HepG2 (cell line): ENCODE data around the gene TMEM240. TPM values are rescaled to one million over a fixed set of nuclear protein-coding genes. Genes with fewer than 3 reads are reported as not detected.

Experiments used
- ATAC-seq: fragments of 200-7000 bp; cut with Tn5 transposase; 3 replicates; pipeline ENCODE4 v1.9.1; 2020; ENCODE audit warnings: mild to moderate bottlenecking, moderate library complexity
- BruUV-seq: library from RNA; stranded (reverse); fragments of 400-500 nt; replicated peaks from 2 replicates; lab custom pipeline; 2021; lab: Mats Ljungman, UMichigan
- CTCF ChIA-PET: fragments of 300-600 bp; formaldehyde crosslinking; extraction: SDS; loops from one replicate; lab custom pipeline; 2021; ENCODE audit warnings: low total read pairs, inconsistent platforms, low intra/inter-chr PET ratio; lab: Yijun Ruan, JAX
- POLR2A ChIA-PET: fragments of 350-600 bp; sonication (Branson Sonifier 250); formaldehyde crosslinking; loops from one replicate; lab custom pipeline; 2020; ENCODE audit warnings: antibody characterized with exemption, inconsistent platforms; lab: Yijun Ruan, JAX
- DNase-seq: peaks from one replicate; pipeline ENCODE4 v3.0.0-alpha.2; 2015; ENCODE audit warnings: low spot score
- FAIRE-seq: peaks from 3 replicates; lab custom pipeline; 2011; peaks lifted over from hg19 to GRCh38; lab: Jason Lieb, UNC
- H2AFZ ChIP-seq: one replicate; pipeline ENCODE4 v1.6.1; 2011; ENCODE audit warnings: low read length, inconsistent platforms
- H3K27ac ChIP-seq: fragments of 300-600 bp; 3 replicates; pipeline ENCODE4 v1.8.0; 2011; ENCODE audit warnings: mixed run types, mild to moderate bottlenecking, mixed read lengths, low read length, inconsistent platforms; ENCODE audit not compliant: insufficient read depth; ENCODE audit errors: extremely low read length
- H3K27me3 ChIP-seq, 2 experiments: fragments of 200-600 bp in 1 of 2; 2 replicates in 1 of 2; 3 replicates in 1 of 2; pipeline versions ENCODE4 v1.6.0 to v1.8.0; 2011; ENCODE audit warnings: low read length in 2 of 2, mild to moderate bottlenecking in 2 of 2, moderate library complexity in 2 of 2, inconsistent platforms in 1 of 2; ENCODE audit not compliant: insufficient read depth in 2 of 2, control insufficient read depth in 1 of 2
- H3K36me3 ChIP-seq, 2 experiments: fragments of 200-600 bp in 1 of 2; replicated peaks in 1 of 2; 2 replicates in 1 of 2; 3 replicates in 1 of 2; pipeline versions ENCODE4 v1.5.1 to v1.8.0; 2011; ENCODE audit warnings: low read length in 2 of 2, inconsistent platforms in 1 of 2; ENCODE audit not compliant: insufficient read depth in 2 of 2, control insufficient read depth in 1 of 2
- H3K4me1 ChIP-seq: 2 replicates; pipeline ENCODE4 v1.5.1; 2012; ENCODE audit warnings: low read length, inconsistent platforms; ENCODE audit not compliant: insufficient read depth
- H3K4me2 ChIP-seq: 2 replicates; pipeline ENCODE4 v1.6.0; 2011; ENCODE audit warnings: low read depth, low read length, inconsistent platforms
- H3K4me3 ChIP-seq, 3 experiments: fragments of 200-600 bp in 1 of 3; sonication (generic), shearing (Covaris generic) in 1 of 3; replicated peaks in 1 of 3; 2 replicates each; pipeline ENCODE4 v1.5.1; 2011 to 2016; ENCODE audit warnings: low read length in 3 of 3, inconsistent platforms in 2 of 3, low read depth in 2 of 3, mild to moderate bottlenecking in 2 of 3, control low read depth in 1 of 3, mixed read lengths in 1 of 3; ENCODE audit not compliant: insufficient read depth in 1 of 3
- H3K79me2 ChIP-seq: one replicate; pipeline ENCODE4 v1.6.1; 2011; ENCODE audit warnings: low read length, inconsistent platforms; ENCODE audit not compliant: insufficient read depth
- H3K9ac ChIP-seq: 2 replicates; pipeline ENCODE4 v1.6.0; 2011; ENCODE audit warnings: mild to moderate bottlenecking, low read depth, low read length, inconsistent platforms; ENCODE audit not compliant: insufficient read depth
- H3K9me3 ChIP-seq: 2 replicates; pipeline ENCODE4 v1.5.1; 2012; ENCODE audit warnings: mild to moderate bottlenecking, low read length
- H4K20me1 ChIP-seq: 2 replicates; pipeline ENCODE4 v1.6.0; 2011; ENCODE audit warnings: inconsistent platforms, mild to moderate bottlenecking, low read length, moderate library complexity; ENCODE audit not compliant: insufficient read depth
- FOXK2 ChIP-seq: fragments of 450-650 bp; IDR thresholded peaks from 2 replicates; pipeline ENCODE4 v1.6.1; 2016
- KLF15 ChIP-seq: sonication (generic); formaldehyde crosslinking; IDR thresholded peaks from 2 replicates; pipeline ENCODE4 v1.8.1; 2023; ENCODE audit warnings: borderline replicate concordance, mild to moderate bottlenecking, inconsistent platforms, missing genetic modification reagents, mixed read lengths
- ZBTB20 ChIP-seq: sonication (generic); formaldehyde crosslinking; IDR thresholded peaks from 2 replicates; pipeline ENCODE4 v1.8.1; 2023; ENCODE audit warnings: missing genetic modification reagents, low read depth, mild to moderate bottlenecking, borderline replicate concordance
- ZNF225 ChIP-seq: sonication (generic); formaldehyde crosslinking; IDR thresholded peaks from 2 replicates; pipeline ENCODE4 v1.4.0; 2020; ENCODE audit warnings: mild to moderate bottlenecking, missing genetic modification reagents
- ZNF512 ChIP-seq: sonication (generic); formaldehyde crosslinking; IDR thresholded peaks from 2 replicates; pipeline ENCODE4 v1.4.0; 2020; ENCODE audit warnings: mild to moderate bottlenecking, missing genetic modification reagents
- WGBS: methylation state at CpG from one replicate; pipeline ENCODE4 v1.1.6; 2017; ENCODE audit warnings: low lambda C conversion rate; 5-methylcytosine and 5-hydroxymethylcytosine counted together
- in situ Hi-C: cut with HindIII; loops from 2 replicates; pipeline ENCODE4 v1.10.0; 2017; ENCODE audit warnings: low pct_unique_long_range_greater_than_20kb; ENCODE audit not compliant: extremely low pct_ligation_motif_present
- intact Hi-C: fragments of 100-400 bp; cut with micrococcal nuclease; formaldehyde crosslinking; loops from one replicate; pipeline ENCODE4 v1.10.0; 2022; ENCODE audit not compliant: unreplicated experiment
- polyA plus RNA-seq, 8 experiments: library from polyadenylated mRNA; depleted of rRNA in 3 of 8; stranded (reverse) in 7 of 8; unstranded in 1 of 8; fragments of >200 nt; fragmentation: Illumina TruSeq in 4 of 8; extraction: Trizol in 4 of 8; gene quantifications; 2 replicates each; pipeline versions ENCODE4 v1.2.1 to v1.2.3, GENCODE V29; 2011 to 2016; ENCODE audit warnings: low read depth in 4 of 8, missing spikeins in 1 of 8, mixed read lengths in 1 of 8; ENCODE audit not compliant: insufficient read depth in 1 of 8
- total RNA-seq, 5 experiments: library from RNA; depleted of rRNA; stranded (reverse); fragments of >200 nt; fragmentation: Illumina TruSeq; extraction: Trizol; gene quantifications; 2 replicates each; pipeline ENCODE4 v1.2.3, GENCODE V29; 2016; ENCODE audit warnings: low read depth in 1 of 5

Gene TMEM240
- total and polyA plus RNA-seq, 2 of the 13 experiments (the other 11 are each of a cell fraction or from before 2014, with no cell fraction given) = 0.17 TPM; not detected in 1

GRCh38 chr1:1578371-1578940, 38.0 kb upstream of the TMEM240 start:
- no peak for FAIRE-seq
- WGBS = 89% methylated on average over 10 of the region's 13 CpGs
- Histone ChIP-seq H3K9ac (no peak overlapping the region), H3K9me3 (no peaks in the 10 kb centered on the region), H3K27ac (no peak overlapping the region), H2AFZ (peak overlapping the region; percentile 78), H3K79me2 (peaks cover 9% of the 10 kb centered on the region), H4K20me1 (peaks cover 2% of the 10 kb centered on the region), H3K4me2 (peak overlapping the region; percentile 71), H3K4me3 (peak overlapping the region in 1 of 3 experiments; percentile 16; a peak in 1 of 6 replicates), H3K4me1 (peaks cover 36% of the 10 kb centered on the region), H3K27me3 (peaks cover 3 to 27% of the 10 kb centered on the region in 2 experiments; a peak in 3 of 5 replicates), H3K36me3 (no peaks in the 10 kb centered on the region)
- ChIA-PET CTCF (no interaction called here), POLR2A (interaction anchor here (1.2 to 4.4 kb wide), 5 partner anchors 8 to 73 kb away, joined by 3 to 29 read pairs (median 4); partner anchors contain the start of gene MIB2)
- DNase-seq = no peak
- ATAC-seq = no peak
- in situ Hi-C loops (loop anchor here (5.0 kb wide), 1 partner anchor 39 kb away; the partner anchor contains the start of gene MIB2), intact Hi-C loops (loop anchor here (5.0 kb wide), 1 partner anchor 34 kb away; no protein-coding TSS in a partner anchor)
- BruUV-seq = no TSS peak
- TF ChIP-seq FOXK2 (no peak), ZNF512 (0 out of 2 replicates have a peak, but pooled peaks have one; percentile 24), ZBTB20 (CRISPR knock-in tag) (no peak), KLF15 (no peak), ZNF225 (0 out of 2 replicates have a peak, but pooled peaks have one; percentile 30)
